Measurements from ENCODE around the gene CCDC51. TPM values are rescaled to one million over a fixed set of nuclear protein-coding genes. Genes with fewer than 3 reads are reported as not detected.

The CCDC51 gene
- total and polyA plus RNA-seq, 9 of the 15 experiments (the other 6 are each of a cell fraction or from before 2014, with no cell fraction given), result 6.5 to 18.6 (median 15.7) TPM

- no peak overlapping the region for H3K27ac ChIP-seq (ENCODE audit: extremely low read depth, low read depth, low read length)
- H4K20me1 ChIP-seq (replicated peaks; ENCODE audit: control insufficient read depth, insufficient read depth, low read length), result no peaks in the 10 kb centered on the region
- ChIA-PET CTCF (ENCODE audit: low intra/inter-chr PET ratio) (interaction anchor here (1.1 kb wide), 1 partner anchor 162 kb away, joined by 3 read pairs; no protein-coding TSS in a partner anchor), POLR2A (no interaction called here)
- no peak overlapping the region for H3K4me2 ChIP-seq (ENCODE audit: insufficient read depth, low read length)
- no peak for FAIRE-seq
- 23% methylated on average over 2 of the region's 2 CpGs for WGBS (ENCODE audit: insufficient coverage, low coverage, missing lambda C conversion rate)
- no peak for DNase-seq (ENCODE audit: extremely low read depth in 1 of 4, low spot score in 3 of 4)
- TF ChIP-seq FIP1L1 (IDR thresholded peaks at IDR 0.05; ENCODE audit: low read depth, low read length, poor library complexity, severe bottlenecking), result no peak
- TF ChIP-seq SMAD4 (CRISPR knock-in tag; conservative IDR thresholded peaks at IDR 0.05), result no peak
- TF ChIP-seq RBM25 (IDR thresholded peaks at IDR 0.05; ENCODE audit: low read depth, low read length, severe bottlenecking), result no peak
- H2AFZ ChIP-seq (ENCODE audit: low read depth, low read length), result no peak overlapping the region
- intact Hi-C loops (cut with micrococcal nuclease), result no loop called here
- no peak overlapping the region for H3K4me3 ChIP-seq
- no peaks in the 10 kb centered on the region for H3K27me3 ChIP-seq (ENCODE audit: control insufficient read depth in 2 of 2, insufficient read depth in 2 of 2, low read length in 2 of 2)
- peaks cover 0 to 7% of the 10 kb centered on the region in 2 experiments; a peak in 1 of 5 replicates for H3K4me1 ChIP-seq (replicated peaks in 1 of 2; ENCODE audit: control insufficient read depth in 2 of 2, insufficient read depth in 2 of 2, low read length in 2 of 2)
- no peaks in the 10 kb centered on the region for H3K79me2 ChIP-seq (ENCODE audit: control insufficient read depth, insufficient read depth, low read length)
- H3K36me3 ChIP-seq (ENCODE audit: control insufficient read depth, insufficient read depth, low read length), result no peaks in the 10 kb centered on the region
- no peak for ATAC-seq
- H3K9ac ChIP-seq (ENCODE audit: insufficient read depth in 1 of 2, low read depth in 2 of 2, low read length in 2 of 2), result no peak overlapping the region
- BruUV-seq (replicated peaks), result no TSS peak
- in situ Hi-C loops (cut with MboI), result no loop called here
- H3K9me3 ChIP-seq (replicated peaks; ENCODE audit: control insufficient read depth, insufficient read depth, low read depth, low read length), result no peaks in the 10 kb centered on the region
- H3K9me1 ChIP-seq (ENCODE audit: control insufficient read depth, insufficient read depth, low read length), result no peaks in the 10 kb centered on the region
Measured at GRCh38 chr3:48394391-48394790, 45.5 kb downstream of the CCDC51 start.

GRCh38 chr3:48388966-48389365 lies 51.0 kb downstream of the CCDC51 start:
- no peak for FAIRE-seq
- no peak overlapping the region for H3K4me3 ChIP-seq
- H3K4me2 ChIP-seq (ENCODE audit: insufficient read depth, low read length), result no peak overlapping the region
- no peaks in the 10 kb centered on the region for H3K36me3 ChIP-seq (ENCODE audit: control insufficient read depth, insufficient read depth, low read length)
- no peak for ATAC-seq
- no peaks in the 10 kb centered on the region for H3K4me1 ChIP-seq (replicated peaks in 1 of 2; ENCODE audit: control insufficient read depth in 2 of 2, insufficient read depth in 2 of 2, low read length in 2 of 2)
- in situ Hi-C loops (cut with MboI), result no loop called here
- no TSS peak for BruUV-seq (replicated peaks)
- no peak overlapping the region for H3K9ac ChIP-seq (ENCODE audit: insufficient read depth in 1 of 2, low read depth in 2 of 2, low read length in 2 of 2)
- WGBS (ENCODE audit: insufficient coverage, low coverage, missing lambda C conversion rate), result 6% methylated on average over 2 of the region's 2 CpGs
- H2AFZ ChIP-seq (ENCODE audit: low read depth, low read length), result no peak overlapping the region
- ChIA-PET POLR2A (no interaction called here), CTCF (ENCODE audit: low intra/inter-chr PET ratio) (no interaction called here)
- no peaks in the 10 kb centered on the region for H4K20me1 ChIP-seq (replicated peaks; ENCODE audit: control insufficient read depth, insufficient read depth, low read length)
- no peaks in the 10 kb centered on the region for H3K9me1 ChIP-seq (ENCODE audit: control insufficient read depth, insufficient read depth, low read length)
- DNase-seq (ENCODE audit: extremely low read depth in 1 of 4, low spot score in 3 of 4), result no peak
- intact Hi-C loops (cut with micrococcal nuclease), result no loop called here
- H3K79me2 ChIP-seq (ENCODE audit: control insufficient read depth, insufficient read depth, low read length), result no peaks in the 10 kb centered on the region
- no peak overlapping the region for H3K27ac ChIP-seq (ENCODE audit: extremely low read depth, low read depth, low read length)
- H3K9me3 ChIP-seq (replicated peaks; ENCODE audit: control insufficient read depth, insufficient read depth, low read depth, low read length), result no peaks in the 10 kb centered on the region
- H3K27me3 ChIP-seq (ENCODE audit: control insufficient read depth in 2 of 2, insufficient read depth in 2 of 2, low read length in 2 of 2), result no peaks in the 10 kb centered on the region; a peak in 1 of 5 replicates
- no peak for TF ChIP-seq JUND (IDR thresholded peaks at IDR 0.05; ENCODE audit: borderline replicate concordance, low read depth, low read length)
- TF ChIP-seq JUND (tag; IDR thresholded peaks at IDR 0.05; ENCODE audit: borderline replicate concordance, low read depth, low read length), result no peak
- no peak for TF ChIP-seq U2AF2 (optimal IDR thresholded peaks at IDR 0.05; ENCODE audit: low read depth, low read length)
- no peak for TF ChIP-seq TFE3 (CRISPR knock-in tag; IDR thresholded peaks at IDR 0.05)
- no peak for TF ChIP-seq ZEB2 (IDR thresholded peaks at IDR 0.05)
- TF ChIP-seq ZNF518B (CRISPR knock-in tag; IDR thresholded peaks at IDR 0.05), result no peak
- no peak for TF ChIP-seq ZNF75A (CRISPR knock-in tag; IDR thresholded peaks at IDR 0.05)
- TF ChIP-seq ZNF79 (CRISPR knock-in tag; IDR thresholded peaks at IDR 0.05; ENCODE audit: low read depth), result no peak

Data from K562 (cell line).